ENCODE measurements around the gene CHRM4.

DNA sequence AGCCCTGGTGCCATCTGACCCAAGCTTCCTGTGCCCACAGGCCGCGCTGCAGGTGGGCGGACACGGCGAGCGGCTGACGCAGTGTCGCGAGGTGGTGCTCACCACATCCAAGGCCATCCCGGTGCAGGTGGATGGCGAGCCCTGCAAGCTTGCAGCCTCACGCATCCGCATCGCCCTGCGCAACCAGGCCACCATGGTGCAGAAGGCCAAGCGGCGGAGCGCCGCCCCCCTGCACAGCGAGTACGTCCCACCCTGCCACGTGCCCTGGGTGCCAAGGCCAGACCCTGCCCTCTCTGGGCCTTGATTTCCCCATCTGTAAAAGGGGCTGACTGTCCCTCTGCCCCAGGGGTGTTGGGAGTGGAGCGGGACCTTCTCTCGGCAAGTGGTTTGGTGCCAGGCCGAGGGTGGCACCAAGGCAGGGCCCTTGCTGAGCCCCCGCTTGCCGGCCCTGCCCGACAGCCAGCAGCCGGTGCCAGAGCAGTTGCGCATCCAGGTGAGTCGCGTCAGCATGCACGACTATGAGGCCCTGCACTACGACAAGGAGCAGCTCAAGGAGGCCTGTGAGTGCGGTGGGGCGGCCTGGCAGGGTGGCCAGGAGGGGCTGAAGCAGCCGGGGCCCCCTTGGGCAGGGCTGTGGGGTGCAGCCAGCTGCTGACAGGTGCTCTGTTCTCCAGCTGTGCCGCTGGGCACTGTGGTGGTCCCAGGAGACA lies 16.0 kb downstream of the CHRM4 start:
- TF ChIP-seq, protein P1, sequence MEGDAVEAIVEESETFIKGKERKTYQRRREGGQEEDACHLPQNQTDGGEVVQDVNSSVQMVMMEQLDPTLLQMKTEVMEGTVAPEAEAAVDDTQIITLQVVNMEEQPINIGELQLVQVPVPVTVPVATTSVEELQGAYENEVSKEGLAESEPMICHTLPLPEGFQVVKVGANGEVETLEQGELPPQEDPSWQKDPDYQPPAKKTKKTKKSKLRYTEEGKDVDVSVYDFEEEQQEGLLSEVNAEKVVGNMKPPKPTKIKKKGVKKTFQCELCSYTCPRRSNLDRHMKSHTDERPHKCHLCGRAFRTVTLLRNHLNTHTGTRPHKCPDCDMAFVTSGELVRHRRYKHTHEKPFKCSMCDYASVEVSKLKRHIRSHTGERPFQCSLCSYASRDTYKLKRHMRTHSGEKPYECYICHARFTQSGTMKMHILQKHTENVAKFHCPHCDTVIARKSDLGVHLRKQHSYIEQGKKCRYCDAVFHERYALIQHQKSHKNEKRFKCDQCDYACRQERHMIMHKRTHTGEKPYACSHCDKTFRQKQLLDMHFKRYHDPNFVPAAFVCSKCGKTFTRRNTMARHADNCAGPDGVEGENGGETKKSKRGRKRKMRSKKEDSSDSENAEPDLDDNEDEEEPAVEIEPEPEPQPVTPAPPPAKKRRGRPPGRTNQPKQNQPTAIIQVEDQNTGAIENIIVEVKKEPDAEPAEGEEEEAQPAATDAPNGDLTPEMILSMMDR (IDR thresholded peaks at IDR 0.05) = no peak
- TF ChIP-seq POLR2A (IDR thresholded peaks at IDR 0.05) = no peak
- TF ChIP-seq POLR2AphosphoS5 (IDR thresholded peaks at IDR 0.05) = no peak
